K562 (cell line): ENCODE measurements around the gene PTGER4. TPM values are rescaled to one million over a fixed set of nuclear protein-coding genes. Genes with fewer than 3 reads are reported as not detected.

Experiments used
- ATAC-seq: fragments of 200-7000 bp; cut with Tn5 transposase; 3 replicates; pipeline ENCODE4 v1.9.1; 2020; ENCODE audit warnings: moderate library complexity
- BruUV-seq: library from RNA; stranded (reverse); fragments of 400-500 nt; replicated peaks from 2 replicates; lab custom pipeline; 2021; lab: Mats Ljungman, UMichigan
- CTCF ChIA-PET: fragments of 300-600 bp; formaldehyde crosslinking; extraction: SDS; loops from one replicate; lab custom pipeline; 2021; ENCODE audit warnings: low intra/inter-chr PET ratio; lab: Yijun Ruan, JAX
- POLR2A ChIA-PET: fragments of 300-600, 350-650 bp; sonication (Branson Sonifier 250); formaldehyde crosslinking; extraction: SDS; loops from one replicate; lab custom pipeline; 2021; ENCODE audit warnings: antibody characterized with exemption, inconsistent platforms; lab: Yijun Ruan, JAX
- DNase-seq, 4 experiments: peaks; one replicate each; pipeline versions ENCODE4 v3.0.0 to v3.0.0-alpha.2; 2011 to 2018; ENCODE audit warnings: low spot score in 3 of 4, mixed read lengths in 3 of 4; ENCODE audit errors: extremely low read depth in 1 of 4
- FAIRE-seq: peaks from 2 replicates; lab custom pipeline; 2011; peaks lifted over from hg19 to GRCh38; lab: Jason Lieb, UNC
- H2AFZ ChIP-seq: 2 replicates; pipeline ENCODE4 v1.6.0; 2011; ENCODE audit warnings: low read depth, low read length, control low read depth, inconsistent platforms
- H3K27ac ChIP-seq: fragments of 200-600 bp; 3 replicates; pipeline ENCODE4 v1.8.0; 2011; ENCODE audit warnings: low read depth, mild to moderate bottlenecking, control low read depth, inconsistent platforms, low read length, moderate library complexity, mixed read lengths; ENCODE audit errors: extremely low read depth
- H3K27me3 ChIP-seq, 2 experiments: fragments of 300-600 bp in 1 of 2; 2 replicates in 1 of 2; 3 replicates in 1 of 2; pipeline versions ENCODE4 v1.6.0 to v1.8.0; 2011; ENCODE audit warnings: inconsistent platforms in 2 of 2, low read length in 2 of 2, mild to moderate bottlenecking in 1 of 2, mixed read lengths in 1 of 2, moderate library complexity in 1 of 2; ENCODE audit not compliant: control insufficient read depth in 2 of 2, insufficient read depth in 2 of 2
- H3K36me3 ChIP-seq: fragments of 300-600 bp; 3 replicates; pipeline ENCODE4 v1.8.0; 2011; ENCODE audit warnings: mild to moderate bottlenecking, low read length, inconsistent platforms; ENCODE audit not compliant: control insufficient read depth, insufficient read depth
- H3K4me1 ChIP-seq, 2 experiments: fragments of 200-600 bp in 1 of 2; replicated peaks in 1 of 2; 2 replicates in 1 of 2; 3 replicates in 1 of 2; pipeline versions ENCODE4 v1.5.1 to v1.8.0; 2011; ENCODE audit warnings: inconsistent platforms in 2 of 2, low read length in 2 of 2, mild to moderate bottlenecking in 1 of 2, mixed read lengths in 1 of 2, moderate library complexity in 1 of 2; ENCODE audit not compliant: control insufficient read depth in 2 of 2, insufficient read depth in 2 of 2
- H3K4me2 ChIP-seq: 2 replicates; pipeline ENCODE4 v1.6.1; 2011; ENCODE audit warnings: low read length, control low read depth, inconsistent platforms, mixed read lengths; ENCODE audit not compliant: insufficient read depth
- H3K4me3 ChIP-seq: fragments of 200-600 bp; sonication (generic), shearing (Covaris generic); 2 replicates; pipeline ENCODE4 v1.5.1; 2016; ENCODE audit warnings: control low read depth, inconsistent platforms
- H3K79me2 ChIP-seq: fragments of 200-600 bp; 3 replicates; pipeline ENCODE4 v1.8.0; 2011; ENCODE audit warnings: low read length, inconsistent platforms; ENCODE audit not compliant: control insufficient read depth, insufficient read depth
- H3K9ac ChIP-seq, 2 experiments: 2 replicates each; pipeline versions ENCODE4 v1.6.0 to v1.6.1; 2011; ENCODE audit warnings: low read depth in 2 of 2, low read length in 2 of 2, control low read depth in 1 of 2, inconsistent platforms in 1 of 2, mild to moderate bottlenecking in 1 of 2, mixed read lengths in 1 of 2; ENCODE audit not compliant: insufficient read depth in 1 of 2
- H3K9me1 ChIP-seq: one replicate; pipeline ENCODE4 v1.6.0; 2011; ENCODE audit warnings: inconsistent platforms, mild to moderate bottlenecking, low read length, moderate library complexity; ENCODE audit not compliant: control insufficient read depth, insufficient read depth
- H3K9me3 ChIP-seq: replicated peaks from 2 replicates; pipeline ENCODE4 v1.5.1; 2011; ENCODE audit warnings: low read depth, low read length, inconsistent platforms; ENCODE audit not compliant: control insufficient read depth, insufficient read depth
- H4K20me1 ChIP-seq: replicated peaks from 2 replicates; pipeline ENCODE4 v1.6.1; 2011; ENCODE audit warnings: low read length, inconsistent platforms, mixed read lengths; ENCODE audit not compliant: control insufficient read depth, insufficient read depth
- ESRRB ChIP-seq: fragments of 250-450 bp; sonication (Bioruptor Pico); IDR thresholded peaks from 2 replicates; pipeline ENCODE4 v1.5.0; 2020; ENCODE audit warnings: mild to moderate bottlenecking, moderate library complexity, borderline replicate concordance
- HMBOX1 ChIP-seq: sonication (generic); IDR thresholded peaks from 2 replicates; pipeline ENCODE4 v1.6.1; 2016
- KLF13 ChIP-seq: fragments of 450-650 bp; IDR thresholded peaks from 2 replicates; pipeline ENCODE4 v1.6.1; 2016; ENCODE audit warnings: missing genetic modification characterization, low read depth, mild to moderate bottlenecking, missing compliant biosample characterization, moderate library complexity, borderline replicate concordance
- NBN ChIP-seq: fragments of 450-650 bp; IDR thresholded peaks from 2 replicates; pipeline ENCODE4 v1.6.1; 2016; ENCODE audit warnings: low read depth, mild to moderate bottlenecking
- SPI1 ChIP-seq: IDR thresholded peaks from 2 replicates; pipeline ENCODE4 v1.6.1; 2011; ENCODE audit warnings: low read depth, low read length, control low read depth, borderline replicate concordance
- TAF15 ChIP-seq: fragments of 200-400 bp; formaldehyde crosslinking; IDR thresholded peaks from 2 replicates; pipeline ENCODE4 v1.6.1; 2017; ENCODE audit warnings: mild to moderate bottlenecking, low read depth, low read length, moderate library complexity
- U2AF2 ChIP-seq: fragments of 200-400 bp; formaldehyde crosslinking; optimal IDR thresholded peaks from 2 replicates; pipeline ENCODE3; 2017; ENCODE audit warnings: low read depth, mild to moderate bottlenecking, low read length
- ZNF263 ChIP-seq: sonication (generic); formaldehyde crosslinking; IDR thresholded peaks from 2 replicates; pipeline ENCODE4 v1.8.0; 2022; ENCODE audit warnings: mild to moderate bottlenecking, missing genetic modification reagents, borderline replicate concordance
- WGBS: fragments of 100-300 bp; shearing (Covaris generic); methylation state at CpG from one replicate; pipeline ENCODE4 v1.1.6; 2016; ENCODE audit warnings: low coverage, mixed read lengths; ENCODE audit not compliant: insufficient coverage; ENCODE audit errors: missing lambda C conversion rate; 5-methylcytosine and 5-hydroxymethylcytosine counted together
- in situ Hi-C: fragments of 300-500 bp; cut with MboI; formaldehyde crosslinking; loops from 4 replicates; pipeline ENCODE4 v1.15.0; 2018; ENCODE audit warnings: inconsistent platforms, mixed read lengths
- intact Hi-C: fragments of 100-400 bp; cut with micrococcal nuclease; formaldehyde crosslinking; loops from 2 replicates; pipeline ENCODE4 v1.14.2; 2022
- polyA plus RNA-seq, 8 experiments: library from polyadenylated mRNA; depleted of rRNA in 4 of 8; stranded (reverse) in 5 of 8; unstranded in 3 of 8; fragments of >200 nt; fragmentation: Nextera tagmentation in 2 of 8; fragmentation: Illumina TruSeq in 1 of 8; extraction: Ambion mirVana in 2 of 8; extraction: Trizol in 1 of 8; gene quantifications; 2 replicates each; pipeline versions ENCODE4 v1.2.1 to v1.2.3, GENCODE V29; 2011 to 2014; ENCODE audit warnings: inconsistent platforms in 1 of 8, missing spikeins in 1 of 8
- total RNA-seq, 7 experiments: library from RNA; depleted of rRNA in 6 of 7; stranded (reverse); fragments of >200 nt in 6 of 7; fragmentation: Illumina TruSeq in 2 of 7; extraction: Trizol in 2 of 7; gene quantifications; 2 replicates each; pipeline versions ENCODE4 v1.2.1 to v1.2.3, GENCODE V29; 2011 to 2021; ENCODE audit warnings: low replicate concordance in 1 of 7
- TF ChIP-seq, protein P1 (sequence below): conservative IDR thresholded peaks from 2 replicates; pipeline ENCODE4 v1.6.1; 2011; ENCODE audit warnings: low read depth, mild to moderate bottlenecking, low read length; ENCODE audit not compliant: control insufficient read depth

PTGER4 gene
- total and polyA plus RNA-seq, 9 of the 15 experiments (the other 6 are each of a cell fraction or from before 2014, with no cell fraction given): 0.31 TPM; not detected in 8

GRCh38 chr5:40669606-40670390 lies 9.9 kb upstream of the PTGER4 start (continued):
- TF ChIP-seq KLF13 (tag) (no peak), NBN (no peak), ZNF263 (CRISPR knock-in tag) (no peak), U2AF2 (no peak), ESRRB (no peak), TAF15 (no peak)
- TF ChIP-seq, protein P1, sequence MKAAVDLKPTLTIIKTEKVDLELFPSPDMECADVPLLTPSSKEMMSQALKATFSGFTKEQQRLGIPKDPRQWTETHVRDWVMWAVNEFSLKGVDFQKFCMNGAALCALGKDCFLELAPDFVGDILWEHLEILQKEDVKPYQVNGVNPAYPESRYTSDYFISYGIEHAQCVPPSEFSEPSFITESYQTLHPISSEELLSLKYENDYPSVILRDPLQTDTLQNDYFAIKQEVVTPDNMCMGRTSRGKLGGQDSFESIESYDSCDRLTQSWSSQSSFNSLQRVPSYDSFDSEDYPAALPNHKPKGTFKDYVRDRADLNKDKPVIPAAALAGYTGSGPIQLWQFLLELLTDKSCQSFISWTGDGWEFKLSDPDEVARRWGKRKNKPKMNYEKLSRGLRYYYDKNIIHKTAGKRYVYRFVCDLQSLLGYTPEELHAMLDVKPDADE: no peak

GRCh38 chr5:40672425-40672824 lies 7.3 kb upstream of the PTGER4 start:
- ATAC-seq (no peak; the same call in 1 of the 3 replicates), FAIRE-seq (peak; percentile 58), DNase-seq (no peak)
- no peaks in the 10 kb centered on the region for H3K79me2 ChIP-seq
- intact Hi-C loops (no loop called here), in situ Hi-C loops (no loop called here)
- H3K4me2 ChIP-seq: no peak overlapping the region
- H2AFZ ChIP-seq: no peak overlapping the region
- no peak overlapping the region for H3K4me3 ChIP-seq
- no peaks in the 10 kb centered on the region for H3K9me3 ChIP-seq
- H3K36me3 ChIP-seq: no peaks in the 10 kb centered on the region
- no TSS peak for BruUV-seq
- 0% methylated on average over 4 of the region's 4 CpGs for WGBS
- TF ChIP-seq SPI1 (peak; percentile 89), HMBOX1 (no peak)
- H3K27me3 ChIP-seq: peaks cover 0 to 8% of the 10 kb centered on the region in 2 experiments; a peak in 2 of 5 replicates
- H3K9ac ChIP-seq: no peak overlapping the region
- no peaks in the 10 kb centered on the region for H3K9me1 ChIP-seq
- no peak overlapping the region for H3K27ac ChIP-seq
- ChIA-PET POLR2A (no interaction called here), CTCF (no interaction called here)
- H4K20me1 ChIP-seq: no peaks in the 10 kb centered on the region
- H3K4me1 ChIP-seq: no peaks in the 10 kb centered on the region
